CD4-positive, alpha-beta T cell treated with Interleukin-17A for 4 hours (primary cell): ENCODE results near the gene MACROH2A2.
"Not testable (repeated sequence)": the region's sequence is repeated elsewhere in the genome, so short reads cannot be mapped to it uniquely, and the experiment has no call there.

ENCODE experiments used
- DNase-seq: peaks from one replicate; pipeline ENCODE4 v3.0.0-alpha.2; 2020; ENCODE audit warnings: mixed read lengths

The MACROH2A2 gene

GRCh38 chr10:70106958-70107791 lies 54.5 kb downstream of the MACROH2A2 start:
- DNase-seq, result peak; percentile 16

GRCh38 chr10:70109064-70109729 lies 56.6 kb downstream of the MACROH2A2 start:
- DNase-seq, result no peak

DNA sequence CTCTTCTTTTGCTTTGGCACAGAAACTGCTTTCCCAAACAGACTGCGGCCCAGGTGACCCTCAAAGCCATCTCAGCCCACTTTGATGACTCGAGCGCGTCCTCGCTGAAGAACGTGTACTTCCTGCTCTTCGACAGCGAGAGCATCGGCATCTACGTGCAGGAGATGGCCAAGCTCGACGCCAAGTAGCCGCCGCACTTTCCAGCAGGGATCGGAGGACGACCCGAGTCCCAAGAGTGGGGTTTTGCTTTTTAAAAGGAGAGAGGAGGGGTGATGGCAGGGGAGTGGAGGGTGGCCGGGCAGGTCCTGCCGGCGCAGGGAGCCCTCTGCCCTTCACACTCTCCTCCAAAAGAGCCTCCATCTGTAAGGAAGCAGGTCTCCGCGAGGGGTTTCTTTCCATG lies 58.9 kb downstream of the MACROH2A2 start:
- no peak for DNase-seq

- DNase-seq, result no peak
Measured at GRCh38 chr10:70112071-70112470, 59.4 kb downstream of the MACROH2A2 start.

- DNase-seq, result no peak
Measured at GRCh38 chr10:70114902-70115301, 62.3 kb downstream of the MACROH2A2 start.

DNA sequence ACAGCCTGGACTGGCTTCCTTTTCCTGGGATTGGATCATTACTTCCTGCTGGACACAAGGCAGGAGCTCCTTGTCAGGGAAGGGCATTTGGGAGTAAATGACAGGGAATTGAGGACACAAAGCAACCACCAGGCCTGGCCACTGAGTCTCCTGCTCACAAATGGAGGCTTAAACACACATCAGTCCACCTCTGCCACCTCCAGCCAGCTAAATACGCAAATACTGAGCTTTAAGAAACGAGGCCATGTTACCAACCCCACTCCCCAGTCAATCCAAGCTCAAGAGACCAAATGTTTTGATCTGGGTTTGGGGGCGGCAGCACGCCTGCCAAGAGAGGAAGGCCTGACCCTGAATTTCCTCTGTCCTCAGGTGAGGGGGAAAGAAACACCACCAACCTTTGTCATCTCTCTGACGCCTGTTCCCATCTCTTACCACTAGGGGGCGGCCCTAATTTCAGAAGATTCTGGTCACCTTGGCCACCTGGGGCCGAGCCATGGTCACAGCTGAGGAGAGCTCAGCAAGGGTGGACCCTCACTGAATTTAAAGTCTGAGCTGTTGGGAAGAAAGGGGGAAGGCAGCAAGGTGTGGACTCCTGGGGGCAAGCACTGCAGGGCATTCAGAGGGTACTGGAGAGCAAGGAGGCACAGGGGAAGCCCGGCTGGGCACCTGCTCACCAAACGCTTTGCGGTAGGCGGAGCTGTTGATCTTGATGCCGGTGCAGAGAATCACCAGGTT lies 63.5 kb downstream of the MACROH2A2 start:
- peak; percentile 68 for DNase-seq

DNA sequence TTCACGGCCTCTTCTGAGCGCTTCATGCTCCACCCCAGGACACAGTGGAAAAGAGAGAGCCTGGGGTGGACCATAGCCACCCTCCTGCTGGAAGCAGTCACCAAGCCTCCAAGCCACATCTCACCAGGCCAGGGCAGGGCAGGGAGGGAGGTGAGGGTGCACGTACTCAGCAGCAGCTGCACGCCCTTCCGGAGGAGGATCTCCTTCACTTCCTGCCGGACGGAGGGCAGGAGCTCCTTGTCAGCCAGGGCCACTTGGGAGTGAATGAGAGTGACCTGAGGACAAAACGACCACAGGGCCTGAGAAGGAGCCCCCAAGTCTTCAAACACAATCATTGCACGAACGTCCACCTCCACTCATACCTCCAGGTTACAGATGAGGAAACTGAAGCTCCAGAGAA lies 65.0 kb downstream of the MACROH2A2 start:
- no peak for DNase-seq

DNA sequence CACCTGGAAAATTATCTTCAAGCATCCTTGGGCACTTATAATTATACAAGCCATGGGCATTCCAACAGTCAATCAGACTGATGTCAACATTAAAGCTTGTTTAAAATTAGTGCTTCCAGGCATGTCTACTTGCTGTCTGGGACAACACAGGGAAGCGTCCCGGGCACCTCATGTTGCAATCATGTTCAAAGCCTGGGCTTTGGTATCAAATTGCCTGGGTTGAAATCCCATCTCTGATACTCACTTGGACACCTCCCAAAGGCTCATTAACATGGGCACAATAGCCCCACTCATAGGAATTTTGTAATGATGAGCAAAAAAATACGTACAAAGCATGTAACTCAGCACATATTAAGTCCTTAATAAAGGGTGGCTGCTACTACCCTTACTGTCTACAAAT lies 65.5 kb downstream of the MACROH2A2 start:
- DNase-seq, result no peak

- DNase-seq, result no peak
Measured at GRCh38 chr10:70119197-70119596, 66.6 kb downstream of the MACROH2A2 start.

DNA sequence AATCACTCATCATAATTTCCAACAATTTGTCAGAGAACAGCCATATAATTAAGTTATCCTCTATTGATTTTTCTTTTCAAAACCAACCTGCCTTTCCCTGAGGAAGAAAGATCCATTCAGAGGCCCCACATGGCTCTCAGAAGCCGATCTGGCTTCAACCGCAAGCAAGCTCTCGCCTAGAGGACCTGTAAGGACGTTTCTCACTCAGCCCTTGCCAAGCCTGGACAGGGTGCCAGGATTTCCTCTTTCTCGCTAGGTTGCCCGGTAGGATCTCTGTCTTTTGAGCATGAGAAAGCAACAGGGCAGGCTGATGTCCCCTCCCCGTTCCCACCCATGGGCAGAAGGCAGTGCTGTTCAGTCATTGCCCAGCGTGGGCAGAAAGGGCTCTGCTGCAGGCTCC lies 67.0 kb downstream of the MACROH2A2 start:
- no peak for DNase-seq

- no peak for DNase-seq
Measured at GRCh38 chr10:70120417-70120816, 67.8 kb downstream of the MACROH2A2 start.

DNA sequence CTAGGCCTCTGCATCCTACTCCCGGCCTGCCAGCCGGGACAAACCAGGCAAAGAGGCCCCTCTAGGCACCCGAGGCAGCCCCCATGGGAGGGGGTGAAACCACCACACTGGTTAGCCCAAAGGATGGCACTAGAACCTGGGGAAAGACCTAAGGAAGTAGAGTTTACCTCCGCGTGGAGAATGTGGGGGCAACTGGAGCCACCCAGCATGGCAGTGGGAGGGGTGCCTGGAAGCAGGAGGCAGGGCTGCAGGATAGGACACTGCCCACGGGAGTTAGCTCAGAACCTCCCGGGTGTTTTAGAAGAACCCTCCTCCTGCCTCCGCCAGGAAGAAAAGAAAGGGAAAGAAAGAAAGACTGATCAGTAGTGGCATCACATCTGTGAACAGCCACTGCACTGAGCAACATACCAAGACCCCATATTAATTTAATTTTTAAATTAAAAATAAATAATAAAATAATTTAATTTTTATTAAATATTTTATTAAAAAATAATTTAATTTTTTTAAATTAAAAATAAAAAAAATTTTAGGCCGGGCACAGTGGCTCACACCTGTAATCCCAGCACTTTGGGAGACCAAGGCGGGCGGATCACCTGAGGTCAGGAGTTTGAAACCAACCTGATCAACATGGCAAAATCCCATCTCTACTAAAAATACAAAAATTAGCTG lies 68.8 kb downstream of the MACROH2A2 start:
- no peak for DNase-seq

DNA sequence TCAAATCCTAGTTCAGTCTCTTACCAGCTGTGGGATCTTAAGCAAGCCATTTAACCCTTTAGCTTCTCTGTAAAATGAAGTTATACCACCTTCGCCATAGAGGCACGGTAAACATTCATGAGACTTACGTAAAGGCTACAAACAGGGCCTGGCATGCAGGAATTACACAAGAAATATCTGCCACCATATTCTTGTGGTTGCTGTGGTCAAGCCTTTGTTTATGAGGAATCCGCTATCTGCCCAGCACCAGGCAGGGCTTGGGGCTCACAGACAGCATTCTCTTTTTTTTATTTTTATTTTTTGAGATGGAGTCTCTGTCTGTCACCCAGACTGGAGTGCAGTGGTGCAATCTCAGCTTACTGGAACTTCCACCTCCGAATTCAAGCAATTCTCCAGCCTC lies 70.1 kb downstream of the MACROH2A2 start:
- no peak for DNase-seq

GRCh38 chr10:70123166-70123565 lies 70.5 kb downstream of the MACROH2A2 start:
- DNase-seq, result not testable (repeated sequence)

DNA sequence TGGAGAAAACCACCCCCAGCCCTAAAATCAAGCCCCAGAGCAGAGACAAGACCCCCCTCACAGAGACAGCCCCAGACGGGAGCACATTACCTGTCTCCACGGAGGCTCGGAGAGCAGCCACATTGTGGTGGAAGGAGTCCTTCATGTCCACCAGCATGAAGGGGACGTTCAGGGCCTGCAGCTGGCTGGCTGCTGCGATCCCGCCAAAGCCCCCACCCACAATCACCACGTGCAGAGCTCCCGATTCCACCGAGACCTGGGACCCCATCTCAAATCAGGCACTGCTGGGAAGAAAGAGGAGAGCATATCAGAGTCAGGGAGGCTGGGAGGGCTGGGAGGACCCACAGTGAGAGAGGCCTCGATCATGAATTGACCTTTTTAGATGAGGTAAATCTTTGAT lies 71.2 kb downstream of the MACROH2A2 start:
- DNase-seq, result no peak

DNA sequence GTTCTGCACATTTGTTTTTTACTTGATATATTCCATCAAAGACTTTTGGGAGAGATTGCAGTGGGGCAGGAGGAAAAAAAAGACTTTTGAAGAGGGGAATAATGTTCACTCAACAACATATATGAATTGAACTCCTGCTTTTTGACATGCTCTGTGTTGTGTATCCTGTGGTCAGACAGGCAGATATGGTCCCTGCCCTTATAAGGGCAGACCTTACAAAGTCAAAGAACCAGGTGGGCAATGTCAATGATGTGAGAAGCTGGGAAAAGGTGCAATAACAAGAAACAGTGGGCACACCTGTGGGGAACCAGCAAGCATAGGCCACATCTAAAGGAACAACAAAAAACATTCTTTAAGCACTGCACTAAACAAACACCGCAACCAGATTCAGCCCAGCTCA lies 71.8 kb downstream of the MACROH2A2 start:
- DNase-seq, result no peak

DNA sequence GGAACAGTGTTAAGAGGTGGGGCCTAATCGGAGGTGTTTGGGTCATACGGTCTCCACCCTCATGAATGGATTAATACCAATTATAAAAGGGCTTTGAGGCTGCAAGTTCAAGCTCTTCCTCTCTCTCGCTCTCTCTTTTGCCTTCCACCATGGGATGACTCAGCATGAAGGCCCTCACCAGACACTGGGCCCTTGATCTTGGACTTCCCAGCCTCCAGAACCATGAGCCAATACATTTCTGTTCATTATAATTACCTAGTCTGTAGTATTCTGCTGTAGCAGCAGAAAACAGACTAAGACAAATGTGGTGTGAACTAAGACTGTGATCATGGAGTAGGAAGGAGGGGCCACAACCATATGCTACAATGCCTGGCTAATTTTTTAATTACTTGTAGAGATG lies 72.3 kb downstream of the MACROH2A2 start:
- no peak for DNase-seq

DNA sequence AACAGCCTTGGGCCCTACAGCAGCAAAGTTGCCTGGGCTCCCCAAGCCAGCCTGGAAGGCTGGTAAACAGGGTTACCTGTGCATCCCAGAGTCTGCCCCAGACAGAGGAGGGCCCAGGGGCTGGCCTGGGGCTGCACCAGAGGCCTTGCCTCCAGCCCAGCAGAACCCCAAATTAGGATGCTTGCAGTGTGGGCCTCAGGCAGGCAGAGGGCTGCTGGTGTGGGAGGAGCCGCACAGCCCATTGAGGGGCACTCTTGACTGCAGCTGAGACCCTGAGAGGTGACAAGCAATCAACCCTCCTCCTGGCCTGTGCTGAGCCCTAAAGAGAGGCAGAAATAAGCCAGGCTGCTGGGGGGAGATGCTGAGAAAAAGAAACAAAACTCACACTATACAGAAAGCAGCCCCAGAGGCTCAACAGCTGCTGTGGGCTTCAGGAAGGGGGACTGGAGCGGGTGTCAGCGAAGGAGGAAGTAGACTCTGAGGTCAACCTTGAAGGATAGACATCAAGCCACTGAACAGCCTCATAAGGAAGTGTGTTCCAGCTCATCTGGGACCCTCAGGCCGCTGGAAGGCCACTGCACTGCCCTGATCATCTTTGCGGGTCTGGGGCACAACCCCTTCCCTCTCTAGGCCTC lies 73.4 kb downstream of the MACROH2A2 start:
- no peak for DNase-seq

GRCh38 chr10:70126700-70127395 lies 74.2 kb downstream of the MACROH2A2 start:
- no peak for DNase-seq

- DNase-seq, result no peak
Measured at GRCh38 chr10:70130878-70131559, 78.4 kb downstream of the MACROH2A2 start.

- DNase-seq, result no peak
Measured at GRCh38 chr10:70131560-70131937, 78.9 kb downstream of the MACROH2A2 start.
